ENCODE measurements around the gene TTC6.
A peak's percentile ranks its signal among the peaks of the same experiment; 100 is the strongest.
"Not testable (repeated sequence)": the region's sequence is repeated elsewhere in the genome, so short reads cannot be mapped to it uniquely, and the experiment has no call there.

Gene TTC6, protein sequence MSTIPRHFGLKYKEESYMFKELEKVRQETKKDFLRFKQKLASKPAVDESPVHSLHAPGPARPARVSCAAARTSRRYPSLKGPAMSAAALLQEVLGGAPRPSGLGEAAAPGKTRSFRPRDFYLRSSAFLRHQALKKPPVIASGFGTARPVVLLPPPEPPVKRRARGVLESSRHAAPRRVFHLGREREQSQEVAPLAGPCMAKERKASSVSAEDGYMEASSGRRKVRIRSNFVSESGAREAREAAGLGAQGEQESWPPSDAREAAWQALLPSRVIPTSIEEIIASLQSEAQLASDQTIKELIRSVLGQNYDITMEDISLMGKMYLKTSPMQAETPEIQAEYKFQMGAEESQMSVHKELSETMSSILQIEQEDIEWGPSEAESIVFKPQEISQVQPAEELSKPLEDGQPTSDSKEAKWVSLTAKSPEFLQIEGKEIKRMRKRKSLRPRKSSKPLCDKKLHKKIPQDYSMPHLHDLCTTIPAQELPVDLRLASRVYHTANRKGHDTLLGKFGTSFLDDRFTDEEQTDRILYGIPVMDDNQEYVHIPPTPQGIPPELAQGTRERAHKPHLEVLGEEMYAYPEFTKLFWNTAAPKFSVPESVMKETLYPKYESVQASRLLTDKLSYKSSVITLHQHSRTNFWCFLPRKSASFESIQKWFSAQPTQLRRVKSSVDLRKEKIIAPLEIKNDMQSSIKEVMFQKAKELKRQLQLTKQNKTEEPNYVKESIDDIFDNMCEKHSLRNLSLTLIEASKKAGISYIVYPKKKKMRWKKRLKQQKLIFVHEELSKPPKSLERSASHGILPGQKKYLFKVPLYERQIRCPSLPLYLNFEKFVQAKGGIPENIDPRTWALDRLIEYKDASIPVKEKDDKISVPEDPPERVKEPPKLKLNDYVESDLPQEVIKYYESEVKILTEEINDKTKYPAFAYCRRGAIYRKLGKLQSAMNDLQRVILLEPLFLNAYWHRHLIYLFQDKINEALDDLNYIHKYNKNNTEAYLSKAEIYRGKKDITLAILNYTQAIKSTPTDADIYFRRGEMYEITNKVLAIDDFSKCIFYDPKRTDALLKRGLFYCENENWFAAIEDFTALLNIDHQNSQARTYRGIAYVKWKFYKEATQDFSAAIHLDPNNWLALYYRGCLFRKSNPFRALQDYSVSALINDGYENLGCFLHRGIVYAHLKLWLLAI (N-terminal part only)

GRCh38 chr14:37594971-37595808 lies at the start of gene TTC6, which contains the start of gene FOXA1:
TTC6 (plus strand) TSS chr14:37595629; CDS start chr14:37622065, 26,436 bp downstream.
FOXA1 (minus strand) TSS chr14:37595249; CDS start chr14:37594972, 277 bp downstream.
- DNase-seq (ENCODE audit: low read depth) = peak; percentile 42

- DNase-seq (ENCODE audit: low read depth) = peak; percentile 47
These were observed 48.6 kb upstream of the TTC6 start for GRCh38 chr14:37546621-37547447.

DNA sequence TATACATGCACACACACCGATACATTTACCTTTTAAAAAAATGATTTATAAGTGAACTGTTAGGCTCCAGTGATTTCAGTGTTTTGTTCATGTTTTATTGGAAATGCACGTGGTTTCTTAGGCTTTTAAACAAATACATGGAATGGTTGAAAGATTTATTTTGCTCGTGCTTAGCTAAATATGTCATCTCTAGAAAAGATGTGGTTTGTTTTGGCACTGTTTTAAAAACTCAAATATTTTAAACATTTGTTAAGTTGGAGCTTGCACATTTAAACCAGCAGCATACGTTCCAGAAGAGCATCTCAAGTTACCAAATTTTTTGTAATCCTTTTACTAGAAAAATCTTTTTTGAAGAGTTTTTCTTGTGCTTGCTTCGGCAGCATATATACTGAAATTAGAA lies 44.9 kb upstream of the TTC6 start:
- DNase-seq (ENCODE audit: low read depth) = peak; percentile 75

GRCh38 chr14:37551119-37551518 lies 44.3 kb upstream of the TTC6 start:
- no peak for DNase-seq (ENCODE audit: low read depth)

DNA sequence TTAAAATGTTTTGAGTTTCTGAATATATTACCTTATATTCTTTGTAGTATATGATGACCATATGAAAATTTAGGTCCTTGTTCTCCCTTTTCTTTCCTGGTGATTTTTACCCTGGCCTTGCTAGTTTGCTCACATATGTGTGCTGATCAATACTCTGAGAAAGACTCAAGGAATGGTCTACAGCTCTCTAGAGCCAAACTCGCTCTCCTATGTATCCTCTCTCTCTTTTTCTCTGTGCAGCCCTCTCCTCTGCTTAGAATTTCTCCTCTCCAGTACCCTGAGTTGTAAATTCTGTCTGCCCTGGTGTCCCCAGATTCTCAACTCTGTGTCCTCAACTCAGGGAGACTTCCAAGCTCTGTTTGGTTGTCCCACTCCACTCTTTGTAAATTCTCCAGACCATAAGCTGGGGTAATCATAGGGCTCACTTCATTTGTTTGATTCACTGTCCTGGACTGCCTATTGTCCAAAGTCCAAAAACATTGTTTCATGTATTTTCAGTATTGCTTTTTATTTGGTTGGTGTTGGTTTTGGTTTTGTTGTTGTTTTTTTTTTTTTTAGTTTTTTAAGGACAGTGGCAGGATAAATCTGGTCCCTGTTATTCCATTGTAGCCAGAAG lies 41.4 kb upstream of the TTC6 start:
- DNase-seq (ENCODE audit: low read depth) = no peak

DNA sequence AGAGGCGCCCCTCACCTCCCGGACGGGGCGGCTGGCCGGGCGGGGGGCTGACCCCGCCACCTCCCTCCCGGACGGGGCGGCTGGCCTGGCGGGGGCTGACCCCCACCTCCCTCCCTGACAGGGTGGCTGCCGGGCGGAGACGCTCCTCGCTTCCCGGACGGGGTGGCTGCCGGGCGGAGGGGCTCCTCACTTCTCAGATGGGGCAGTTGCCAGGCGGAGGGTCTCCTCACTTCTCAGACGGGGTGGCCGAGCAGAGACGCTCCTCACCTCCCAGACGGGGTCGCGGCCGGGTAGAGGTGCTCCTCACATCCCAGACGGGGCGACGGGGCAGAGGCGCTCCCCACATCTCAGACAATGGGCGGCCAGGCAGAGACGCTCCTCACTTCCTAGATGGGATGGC lies 39.8 kb upstream of the TTC6 start:
- DNase-seq (ENCODE audit: low read depth) = not testable (repeated sequence)

GRCh38 chr14:37558740-37559139 lies 36.7 kb upstream of the TTC6 start:
- no peak for DNase-seq (ENCODE audit: low read depth)

DNA sequence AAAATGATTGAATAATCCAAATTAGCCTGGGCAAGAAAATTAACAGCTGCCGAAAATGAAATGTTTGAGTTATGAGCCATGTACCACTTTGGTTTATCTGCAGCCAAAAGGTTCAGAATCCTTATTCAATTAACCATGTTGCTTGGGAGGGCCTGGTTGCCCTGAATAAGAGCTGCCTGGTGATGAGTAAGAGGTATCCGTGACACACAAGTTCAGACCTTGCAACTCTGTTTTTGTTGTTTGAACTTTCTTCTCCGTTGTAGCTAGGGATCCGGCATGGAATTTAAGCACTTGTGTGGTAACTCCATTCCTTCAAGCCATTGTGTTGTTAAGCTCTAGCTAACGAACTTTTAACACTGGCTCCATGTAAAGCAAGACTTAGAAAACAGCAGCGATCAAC lies 36.0 kb upstream of the TTC6 start:
- peak; percentile 7 for DNase-seq (ENCODE audit: low read depth)

DNA sequence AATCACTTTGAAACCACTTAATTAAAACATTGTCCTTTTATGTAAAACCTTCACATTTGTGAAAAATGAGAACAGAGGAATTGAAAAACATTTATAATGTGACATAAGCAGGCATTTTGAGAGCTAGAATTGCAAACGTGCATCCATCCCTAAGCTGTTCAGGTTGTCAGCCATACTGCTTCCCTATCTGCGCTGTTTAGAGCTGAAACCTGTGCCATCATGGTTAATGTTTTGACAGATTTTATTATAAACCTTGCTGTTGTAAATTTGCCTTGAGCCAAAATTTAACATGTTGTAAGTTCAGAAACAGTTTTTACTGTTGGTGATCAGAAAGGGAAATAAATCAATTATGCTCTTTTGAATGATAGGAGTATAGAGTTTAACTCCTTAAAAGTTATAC lies 32.2 kb upstream of the TTC6 start:
- no peak for DNase-seq (ENCODE audit: low read depth)

DNA sequence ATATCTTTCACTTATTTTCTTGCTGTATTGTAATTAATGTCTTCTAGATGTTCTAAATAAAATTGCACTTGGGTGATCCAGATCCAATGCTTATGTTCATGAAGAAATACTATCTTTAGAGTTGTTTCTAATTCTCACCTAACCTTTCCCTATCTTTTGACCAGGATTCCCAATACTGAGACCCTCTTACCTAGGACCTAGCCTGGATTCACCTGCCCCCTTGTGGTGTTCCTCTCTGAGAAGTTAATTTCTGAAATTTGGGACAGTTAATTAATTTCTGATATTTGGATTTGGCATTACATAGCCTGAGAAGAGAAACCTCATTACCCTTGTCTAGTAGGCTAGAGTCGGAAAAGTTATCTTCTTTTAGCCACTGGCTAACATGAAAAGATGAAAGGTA lies 29.9 kb upstream of the TTC6 start:
- no peak for DNase-seq (ENCODE audit: low read depth)

GRCh38 chr14:37566811-37567371 lies 28.5 kb upstream of the TTC6 start:
- no peak for DNase-seq (ENCODE audit: low read depth)

- no peak for DNase-seq (ENCODE audit: low read depth)
These were observed 25.7 kb upstream of the TTC6 start for GRCh38 chr14:37569729-37570128.

- DNase-seq (ENCODE audit: low read depth) = no peak
These were observed 24.0 kb upstream of the TTC6 start for GRCh38 chr14:37571391-37571790.

GRCh38 chr14:37573356-37573755 lies 22.1 kb upstream of the TTC6 start:
- DNase-seq (ENCODE audit: low read depth) = peak; percentile 25

GRCh38 chr14:37579274-37579673 lies 16.2 kb upstream of the TTC6 start:
- DNase-seq (ENCODE audit: low read depth) = no peak

DNA sequence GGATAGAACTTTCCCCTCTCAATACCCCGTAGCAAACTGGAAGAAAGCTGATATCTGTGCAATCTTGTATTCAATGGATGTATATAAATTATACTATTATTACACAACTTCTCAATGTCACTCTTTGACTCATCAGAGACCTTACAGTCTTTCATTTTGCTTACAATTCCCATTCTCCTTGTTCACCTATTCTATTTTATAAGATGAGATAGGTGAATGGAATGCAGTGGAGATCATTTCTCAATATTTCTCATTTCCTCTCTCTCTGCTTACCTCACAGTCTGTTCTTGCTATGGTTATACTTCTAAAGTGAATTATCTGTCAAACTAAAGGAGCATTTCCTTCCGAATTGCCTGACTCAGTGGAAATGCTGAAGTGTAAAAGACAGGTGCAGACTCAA lies 15.3 kb upstream of the TTC6 start:
- no peak for DNase-seq (ENCODE audit: low read depth)

GRCh38 chr14:37583358-37584210 lies 11.8 kb upstream of the TTC6 start:
- no peak for DNase-seq (ENCODE audit: low read depth)

GRCh38 chr14:37584211-37585100 lies 11.0 kb upstream of the TTC6 start:
- DNase-seq (ENCODE audit: low read depth) = no peak

Measured in EH (cell line).